Measurements from ENCODE around the gene HAUS7.

HAUS7 gene

DNA sequence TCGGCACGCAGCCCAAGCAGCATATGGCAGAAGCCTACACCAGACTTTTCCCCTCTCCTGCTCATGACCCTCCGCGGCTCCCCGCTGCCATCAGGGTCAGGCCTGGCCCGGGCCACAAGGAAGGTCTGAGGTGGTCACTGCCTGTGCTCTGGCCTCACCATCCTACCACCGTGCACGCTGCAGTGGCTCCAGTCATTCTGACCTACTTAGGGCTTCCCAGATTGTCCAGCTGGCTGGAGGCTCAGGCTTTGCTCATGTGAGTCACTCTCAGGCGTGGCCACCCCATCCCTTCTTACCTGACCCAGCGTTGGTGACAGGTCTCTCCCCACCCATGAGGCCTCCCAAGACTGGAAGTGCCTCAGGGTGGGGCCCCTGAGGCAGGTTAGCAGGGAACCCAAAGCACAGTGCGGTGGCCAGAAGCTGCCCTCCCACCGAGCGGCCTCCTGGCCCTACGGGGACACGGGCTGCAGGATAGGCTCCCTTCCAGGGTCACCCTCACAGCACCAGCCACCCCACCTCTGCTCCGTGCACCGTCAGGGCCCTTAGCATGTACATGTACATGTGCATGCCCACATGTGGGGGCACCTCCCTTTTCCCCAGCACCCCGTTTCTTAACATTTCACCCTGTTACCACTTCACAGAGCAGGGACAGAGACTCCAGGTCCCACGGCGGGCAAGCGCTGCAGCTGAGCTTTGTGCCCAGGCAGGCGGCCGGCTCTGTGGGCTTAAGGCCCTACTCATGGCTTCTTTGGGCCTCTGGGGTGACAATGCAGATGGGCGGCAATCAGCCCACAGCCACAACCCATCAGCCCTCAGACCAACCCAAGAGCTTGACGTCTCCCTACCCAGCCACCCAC, 26.7 kb downstream of the HAUS7 start:
- Histone ChIP-seq H3K4me3 (ENCODE audit: low read length, poor library complexity, severe bottlenecking) (no peak overlapping the region), H3K9ac (ENCODE audit: low read depth, low read length, poor library complexity, severe bottlenecking) (no peak overlapping the region), H3K4me1 (ENCODE audit: insufficient read depth, low read length, poor library complexity, severe bottlenecking) (no peaks in the 10 kb centered on the region), H3K79me2 (ENCODE audit: insufficient read depth, low read length) (no peaks in the 10 kb centered on the region), H3K36me3 (ENCODE audit: insufficient read depth, low read length) (no peaks in the 10 kb centered on the region), H3K9me2 (replicated peaks; ENCODE audit: low read depth, low read length) (no peaks in the 10 kb centered on the region), H4K20me1 (ENCODE audit: insufficient read depth, low read length, poor library complexity, severe bottlenecking) (no peaks in the 10 kb centered on the region), H3F3A (ENCODE audit: low read depth) (no peaks in the 10 kb centered on the region), H2AFZ (ENCODE audit: low read length) (no peak overlapping the region), H3K27me3 (ENCODE audit: insufficient read depth, low read length, poor library complexity, severe bottlenecking) (no peaks in the 10 kb centered on the region), H3K9me3 (ENCODE audit: insufficient read depth, low read depth, low read length) (no peaks in the 10 kb centered on the region), H3K4me2 (ENCODE audit: low read depth, low read length, poor library complexity, severe bottlenecking) (no peak overlapping the region)
- TF ChIP-seq CTCF (conservative IDR thresholded peaks at IDR 0.05; ENCODE audit: low read length) (no peak), EZH2phosphoT487 (IDR thresholded peaks at IDR 0.05; ENCODE audit: borderline replicate concordance) (no peak)

- Histone ChIP-seq H4K20me1 (ENCODE audit: insufficient read depth, low read length, poor library complexity, severe bottlenecking) (no peaks in the 10 kb centered on the region), H3K4me3 (ENCODE audit: low read length, poor library complexity, severe bottlenecking) (no peak overlapping the region), H3K4me1 (ENCODE audit: insufficient read depth, low read length, poor library complexity, severe bottlenecking) (no peaks in the 10 kb centered on the region), H3F3A (ENCODE audit: low read depth) (no peaks in the 10 kb centered on the region), H3K27me3 (ENCODE audit: insufficient read depth, low read length, poor library complexity, severe bottlenecking) (no peaks in the 10 kb centered on the region), H3K9me3 (ENCODE audit: insufficient read depth, low read depth, low read length) (no peaks in the 10 kb centered on the region), H3K79me2 (ENCODE audit: insufficient read depth, low read length) (no peaks in the 10 kb centered on the region), H3K9ac (ENCODE audit: low read depth, low read length, poor library complexity, severe bottlenecking) (no peak overlapping the region), H3K9me2 (replicated peaks; ENCODE audit: low read depth, low read length) (no peaks in the 10 kb centered on the region), H3K4me2 (ENCODE audit: low read depth, low read length, poor library complexity, severe bottlenecking) (no peak overlapping the region), H2AFZ (ENCODE audit: low read length) (no peak overlapping the region), H3K36me3 (ENCODE audit: insufficient read depth, low read length) (no peaks in the 10 kb centered on the region)
- TF ChIP-seq CTCF (conservative IDR thresholded peaks at IDR 0.05; ENCODE audit: low read length) (no peak), EZH2phosphoT487 (IDR thresholded peaks at IDR 0.05; ENCODE audit: borderline replicate concordance) (no peak)
These were observed 27.9 kb downstream of the HAUS7 start for GRCh38 chrX:153442463-153442862.

DNA sequence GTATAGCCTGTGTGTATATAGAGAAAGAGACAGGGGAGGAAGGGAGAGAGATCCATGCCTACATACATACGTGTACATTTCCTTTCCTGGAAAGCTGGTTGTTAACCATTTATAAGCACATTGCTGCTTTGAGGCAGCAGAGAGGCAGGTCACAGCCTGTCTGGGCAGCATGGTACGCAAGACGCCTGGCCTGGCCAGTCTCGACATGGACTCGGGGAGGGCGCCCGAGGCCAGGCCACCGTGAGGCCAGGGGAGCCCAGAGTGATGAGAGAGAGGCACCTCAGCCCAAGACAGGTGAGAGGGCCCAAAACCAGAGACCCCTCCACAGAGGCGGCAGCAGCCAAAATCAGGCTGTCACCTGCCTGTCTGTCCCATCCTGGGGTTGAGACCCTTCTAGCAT, 28.4 kb downstream of the HAUS7 start:
- H3F3A ChIP-seq (ENCODE audit: low read depth): no peaks in the 10 kb centered on the region
- H2AFZ ChIP-seq (ENCODE audit: low read length): no peak overlapping the region
- H3K4me1 ChIP-seq (ENCODE audit: insufficient read depth, low read length, poor library complexity, severe bottlenecking): no peaks in the 10 kb centered on the region
- H3K36me3 ChIP-seq (ENCODE audit: insufficient read depth, low read length): no peaks in the 10 kb centered on the region
- no peak overlapping the region for H3K4me3 ChIP-seq (ENCODE audit: low read length, poor library complexity, severe bottlenecking)
- H3K9me2 ChIP-seq (replicated peaks; ENCODE audit: low read depth, low read length): no peaks in the 10 kb centered on the region
- no peaks in the 10 kb centered on the region for H4K20me1 ChIP-seq (ENCODE audit: insufficient read depth, low read length, poor library complexity, severe bottlenecking)
- TF ChIP-seq EZH2phosphoT487 (IDR thresholded peaks at IDR 0.05; ENCODE audit: borderline replicate concordance): no peak
- TF ChIP-seq CTCF (conservative IDR thresholded peaks at IDR 0.05; ENCODE audit: low read length): no peak
- H3K9me3 ChIP-seq (ENCODE audit: insufficient read depth, low read depth, low read length): no peaks in the 10 kb centered on the region
- H3K9ac ChIP-seq (ENCODE audit: low read depth, low read length, poor library complexity, severe bottlenecking): no peak overlapping the region
- H3K27me3 ChIP-seq (ENCODE audit: insufficient read depth, low read length, poor library complexity, severe bottlenecking): no peaks in the 10 kb centered on the region
- H3K4me2 ChIP-seq (ENCODE audit: low read depth, low read length, poor library complexity, severe bottlenecking): no peak overlapping the region
- H3K79me2 ChIP-seq (ENCODE audit: insufficient read depth, low read length): no peaks in the 10 kb centered on the region

All from Loucy (cell line).